HCT116 (cell line): ENCODE measurements around the gene NKX1-1. TPM values are rescaled to one million over a fixed set of nuclear protein-coding genes. Genes with fewer than 3 reads are reported as not detected.
"Not testable (repeated sequence)": the region's sequence is repeated elsewhere in the genome, so short reads cannot be mapped to it uniquely, and the experiment has no call there.

Source experiments
- ATAC-seq: fragments of 200-7000 bp; cut with Tn5 transposase; 2 replicates; pipeline ENCODE4 v1.9.1; 2020; ENCODE audit warnings: mild to moderate bottlenecking, moderate library complexity
- BruUV-seq: library from RNA; stranded (reverse); fragments of 400-500 nt; replicated peaks from 2 replicates; lab custom pipeline; 2021; lab: Mats Ljungman, UMichigan
- CTCF ChIA-PET: fragments of 300-600 bp; sonication (Branson Sonifier 250); formaldehyde crosslinking; loops from one replicate; lab custom pipeline; 2021; ENCODE audit warnings: antibody characterized with exemption; lab: Charles Lee
- POLR2A ChIA-PET: fragments of 300-600, 350-600 bp; sonication (Branson Sonifier 250); formaldehyde crosslinking; loops from one replicate; lab custom pipeline; 2021; ENCODE audit warnings: antibody characterized with exemption; lab: Charles Lee
- RAD21 ChIA-PET, 2 experiments: fragments of 300-600 bp; sonication (Branson Sonifier 250); formaldehyde crosslinking; loops; one replicate each; lab custom pipeline; 2023; ENCODE audit warnings: low total read pairs in 2 of 2; ENCODE audit not compliant: uncharacterized antibody in 2 of 2, unreplicated experiment in 2 of 2, low non-redundant PET in 1 of 2; lab: Charles Lee
- DNase-seq: peaks from one replicate; pipeline ENCODE4 v3.0.0-alpha.2; 2010; ENCODE audit warnings: low read depth, low spot score
- H2AFZ ChIP-seq: fragments of 200-600 bp; shearing (Covaris generic), sonication (generic); 2 replicates; pipeline ENCODE4 v1.6.1; 2017; ENCODE audit warnings: low read depth, mixed run types, mixed read lengths, antibody characterized with exemption, low read length; ENCODE audit not compliant: poor library complexity, severe bottlenecking
- H3K27ac ChIP-seq: 2 replicates; pipeline ENCODE4 v1.5.1; 2012; ENCODE audit warnings: low read depth, low read length
- H3K27me3 ChIP-seq: fragments of 200-600 bp; sonication (generic); 2 replicates; pipeline ENCODE4 v1.6.1; 2016; ENCODE audit warnings: mixed run types, low read length, mixed read lengths; ENCODE audit not compliant: insufficient read depth
- H3K36me3 ChIP-seq, 2 experiments: fragments of 200-500 bp in 1 of 2; fragments of 200-600 bp in 1 of 2; sonication (Bioruptor generic) in 1 of 2; sonication (generic) in 1 of 2; 2 replicates each; pipeline versions ENCODE4 v1.5.1 to v1.6.1; 2014 to 2016; ENCODE audit warnings: low read length in 2 of 2, inconsistent platforms in 1 of 2, mixed read lengths in 1 of 2, mixed run types in 1 of 2; ENCODE audit not compliant: insufficient read depth in 2 of 2, control insufficient read depth in 1 of 2
- H3K4me1 ChIP-seq, 2 experiments: fragments of 200-600 bp in 1 of 2; sonication (generic) in 1 of 2; 2 replicates each; pipeline versions ENCODE4 v1.5.1 to v1.6.1; 2012 to 2017; ENCODE audit warnings: low read length in 2 of 2, inconsistent platforms in 1 of 2, mild to moderate bottlenecking in 1 of 2, mixed read lengths in 1 of 2, mixed run types in 1 of 2, moderate library complexity in 1 of 2; ENCODE audit not compliant: insufficient read depth in 2 of 2, control insufficient read depth in 1 of 2
- H3K4me2 ChIP-seq: fragments of 200-600 bp; sonication (generic); 2 replicates; pipeline ENCODE4 v1.6.1; 2017; ENCODE audit warnings: mixed run types, low read length, mixed read lengths
- H3K4me3 ChIP-seq, 2 experiments: fragments of 200-600 bp in 1 of 2; sonication (generic) in 1 of 2; replicated peaks in 1 of 2; 2 replicates each; pipeline ENCODE4 v1.5.1; 2011 to 2016; ENCODE audit warnings: low read length in 2 of 2, control low read depth in 1 of 2, low read depth in 1 of 2, mild to moderate bottlenecking in 1 of 2, mixed read lengths in 1 of 2, mixed run types in 1 of 2
- H3K79me2 ChIP-seq: fragments of 200-600 bp; sonication (generic); 2 replicates; pipeline ENCODE4 v1.6.1; 2017; ENCODE audit warnings: mild to moderate bottlenecking, mixed run types, low read length, moderate library complexity, mixed read lengths; ENCODE audit not compliant: insufficient read depth
- H3K9ac ChIP-seq: fragments of 200-600 bp; sonication (generic); 2 replicates; pipeline ENCODE4 v1.6.1; 2016; ENCODE audit warnings: low read length, mixed read lengths
- H3K9me2 ChIP-seq: fragments of 200-600 bp; sonication (generic), shearing (Covaris generic); 2 replicates; pipeline ENCODE4 v1.6.1; 2017; ENCODE audit warnings: mixed run types, mild to moderate bottlenecking, moderate library complexity; ENCODE audit not compliant: insufficient read depth
- H3K9me3 ChIP-seq, 2 experiments: fragments of 200-500 bp in 1 of 2; fragments of 200-600 bp in 1 of 2; sonication (Bioruptor generic) in 1 of 2; sonication (generic) in 1 of 2; 2 replicates each; pipeline ENCODE4 v1.6.1; 2014 to 2017; ENCODE audit warnings: low read length in 2 of 2, mixed read lengths in 2 of 2, inconsistent platforms in 1 of 2, low read depth in 1 of 2, mild to moderate bottlenecking in 1 of 2, mixed run types in 1 of 2, moderate library complexity in 1 of 2; ENCODE audit not compliant: control insufficient read depth in 1 of 2, insufficient read depth in 1 of 2
- H4K20me1 ChIP-seq: fragments of 200-600 bp; sonication (generic), shearing (Covaris generic); 2 replicates; pipeline ENCODE4 v1.6.1; 2017; ENCODE audit warnings: mixed run types, mild to moderate bottlenecking, moderate library complexity; ENCODE audit not compliant: insufficient read depth
- EGR1 ChIP-seq: IDR thresholded peaks from 2 replicates; pipeline ENCODE4 v1.6.1; 2012; ENCODE audit warnings: low read depth
- ELF1 ChIP-seq: IDR thresholded peaks from 2 replicates; pipeline ENCODE4 v1.6.1; 2012; ENCODE audit warnings: low read depth, borderline replicate concordance
- EZH2 ChIP-seq: fragments of 200-600 bp; sonication (generic); IDR thresholded peaks from 2 replicates; pipeline ENCODE4 v1.6.1; 2017; ENCODE audit warnings: antibody characterized with exemption, mixed run types
- EZH2phosphoT487 ChIP-seq: fragments of 200-600 bp; IDR thresholded peaks from 2 replicates; pipeline ENCODE4 v1.6.1; 2018; ENCODE audit warnings: antibody characterized with exemption, borderline replicate concordance
- POLR2AphosphoS5 ChIP-seq: IDR thresholded peaks from 2 replicates; pipeline ENCODE4 v1.6.1; 2011; ENCODE audit warnings: mild to moderate bottlenecking, low read depth, low read length, moderate library complexity
- RAD21 ChIP-seq: IDR thresholded peaks from 2 replicates; pipeline ENCODE4 v1.6.1; 2012; ENCODE audit warnings: low read depth, mild to moderate bottlenecking
- SP1 ChIP-seq: IDR thresholded peaks from 2 replicates; pipeline ENCODE4 v1.6.1; 2012; ENCODE audit warnings: low read depth
- SRF ChIP-seq: IDR thresholded peaks from 2 replicates; pipeline ENCODE4 v1.6.1; 2012; ENCODE audit warnings: low read depth
- TCF7L2 ChIP-seq: IDR thresholded peaks from 2 replicates; pipeline ENCODE4 v1.7.0; 2011; ENCODE audit warnings: borderline replicate concordance, inconsistent platforms; ENCODE audit not compliant: insufficient read depth, insufficient read length; ENCODE audit errors: extremely low read depth
- YY1 ChIP-seq: IDR thresholded peaks from 2 replicates; pipeline ENCODE4 v1.6.1; 2011; ENCODE audit warnings: low read length, low read depth, moderate library complexity, mild to moderate bottlenecking; ENCODE audit not compliant: insufficient replicate concordance; ENCODE audit errors: extremely low read depth
- ZNF274 ChIP-seq: fragments of 200-500 bp; sonication (Bioruptor generic); IDR thresholded peaks from 2 replicates; pipeline ENCODE4 v1.6.1; 2014; ENCODE audit warnings: mild to moderate bottlenecking, low read depth, low read length, inconsistent platforms
- intact Hi-C: fragments of 100-400 bp; cut with micrococcal nuclease; formaldehyde crosslinking; loops from 2 replicates; pipeline ENCODE4 v1.10.0; 2022
- total RNA-seq: library from RNA; stranded (reverse); gene quantifications from one replicate; pipeline ENCODE4 v1.2.1, GENCODE V29; 2021; ENCODE audit not compliant: unreplicated experiment
- TF ChIP-seq, protein P1 (sequence below), 3 experiments: fragments of 200-600 bp in 1 of 3; sonication (generic) in 1 of 3; IDR thresholded peaks in 2 of 3; conservative IDR thresholded peaks in 1 of 3; 2 replicates each; pipeline ENCODE4 v1.5.1; 2012 to 2017; ENCODE audit warnings: low read depth in 2 of 3, low read length in 2 of 3, antibody characterized with exemption in 1 of 3, borderline replicate concordance in 1 of 3, control low read depth in 1 of 3, mild to moderate bottlenecking in 1 of 3, mixed read lengths in 1 of 3, mixed run types in 1 of 3, moderate library complexity in 1 of 3; ENCODE audit not compliant: insufficient read depth in 1 of 3
- TF ChIP-seq, protein P2 (sequence below): IDR thresholded peaks from 2 replicates; pipeline ENCODE4 v1.6.1; 2012

Gene NKX1-1
- total RNA-seq, 1 experiment from 2014 or later: not detected

DNA sequence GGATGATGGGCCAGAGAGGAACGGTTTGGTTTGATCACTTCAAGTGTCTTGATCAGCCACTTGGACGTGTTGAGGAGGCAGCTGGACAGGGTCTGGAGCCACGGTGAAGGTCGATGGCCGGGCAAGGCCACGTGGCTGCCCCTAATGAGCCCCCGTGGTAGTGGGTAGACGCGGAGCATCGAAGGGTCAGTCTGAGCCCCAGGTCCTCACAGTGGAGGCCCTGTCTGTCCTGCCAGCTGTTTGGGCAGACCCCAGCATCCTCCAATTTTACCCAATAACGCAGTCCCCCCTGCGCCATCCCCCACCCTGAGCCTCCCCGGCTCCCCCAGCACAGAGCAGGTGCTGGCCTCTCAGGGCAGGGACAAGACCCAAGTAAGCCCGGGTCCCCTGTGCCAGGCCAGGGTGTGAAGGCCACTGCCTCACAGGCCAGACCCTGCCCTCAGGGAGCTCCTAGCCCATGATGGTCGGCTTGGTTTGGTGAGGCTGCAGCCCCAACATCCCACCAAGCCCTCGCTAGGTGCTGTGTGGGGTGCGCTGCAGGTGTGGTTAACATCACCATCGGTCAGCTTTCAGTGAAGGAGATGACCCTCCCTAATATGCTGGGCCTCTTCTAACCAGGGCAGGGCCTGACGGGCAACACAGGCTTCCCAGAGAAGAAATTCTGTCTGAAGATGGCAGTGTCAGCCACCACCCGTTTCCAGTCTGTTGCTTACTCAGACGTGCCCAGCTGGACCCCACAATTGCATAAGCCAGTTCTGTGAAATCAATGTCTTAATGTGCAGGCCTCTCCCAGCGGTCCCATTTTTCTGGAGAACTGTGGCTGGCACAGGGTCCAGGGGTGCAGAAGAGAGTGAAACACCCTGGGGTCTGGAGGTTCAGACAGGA lies 40.5 kb upstream of the NKX1-1 start (continued):
- TF ChIP-seq SP1 (no peak), SRF (no peak), TCF7L2 (no peak), POLR2AphosphoS5 (no peak), EZH2phosphoT487 (no peak), EGR1 (no peak), EZH2 (no peak), ELF1 (no peak), RAD21 (no peak)
- TF ChIP-seq, protein P1, sequence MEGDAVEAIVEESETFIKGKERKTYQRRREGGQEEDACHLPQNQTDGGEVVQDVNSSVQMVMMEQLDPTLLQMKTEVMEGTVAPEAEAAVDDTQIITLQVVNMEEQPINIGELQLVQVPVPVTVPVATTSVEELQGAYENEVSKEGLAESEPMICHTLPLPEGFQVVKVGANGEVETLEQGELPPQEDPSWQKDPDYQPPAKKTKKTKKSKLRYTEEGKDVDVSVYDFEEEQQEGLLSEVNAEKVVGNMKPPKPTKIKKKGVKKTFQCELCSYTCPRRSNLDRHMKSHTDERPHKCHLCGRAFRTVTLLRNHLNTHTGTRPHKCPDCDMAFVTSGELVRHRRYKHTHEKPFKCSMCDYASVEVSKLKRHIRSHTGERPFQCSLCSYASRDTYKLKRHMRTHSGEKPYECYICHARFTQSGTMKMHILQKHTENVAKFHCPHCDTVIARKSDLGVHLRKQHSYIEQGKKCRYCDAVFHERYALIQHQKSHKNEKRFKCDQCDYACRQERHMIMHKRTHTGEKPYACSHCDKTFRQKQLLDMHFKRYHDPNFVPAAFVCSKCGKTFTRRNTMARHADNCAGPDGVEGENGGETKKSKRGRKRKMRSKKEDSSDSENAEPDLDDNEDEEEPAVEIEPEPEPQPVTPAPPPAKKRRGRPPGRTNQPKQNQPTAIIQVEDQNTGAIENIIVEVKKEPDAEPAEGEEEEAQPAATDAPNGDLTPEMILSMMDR (IDR thresholded peaks at IDR 0.05 in 2 of 3, conservative IDR thresholded peaks at IDR 0.05 in 1 of 3; ENCODE audit: borderline replicate concordance in 1 of 3, insufficient read depth in 1 of 3, low read depth in 2 of 3, low read length in 2 of 3): no peak
- TF ChIP-seq, protein P2, sequence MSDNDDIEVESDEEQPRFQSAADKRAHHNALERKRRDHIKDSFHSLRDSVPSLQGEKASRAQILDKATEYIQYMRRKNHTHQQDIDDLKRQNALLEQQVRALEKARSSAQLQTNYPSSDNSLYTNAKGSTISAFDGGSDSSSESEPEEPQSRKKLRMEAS: no peak

DNA sequence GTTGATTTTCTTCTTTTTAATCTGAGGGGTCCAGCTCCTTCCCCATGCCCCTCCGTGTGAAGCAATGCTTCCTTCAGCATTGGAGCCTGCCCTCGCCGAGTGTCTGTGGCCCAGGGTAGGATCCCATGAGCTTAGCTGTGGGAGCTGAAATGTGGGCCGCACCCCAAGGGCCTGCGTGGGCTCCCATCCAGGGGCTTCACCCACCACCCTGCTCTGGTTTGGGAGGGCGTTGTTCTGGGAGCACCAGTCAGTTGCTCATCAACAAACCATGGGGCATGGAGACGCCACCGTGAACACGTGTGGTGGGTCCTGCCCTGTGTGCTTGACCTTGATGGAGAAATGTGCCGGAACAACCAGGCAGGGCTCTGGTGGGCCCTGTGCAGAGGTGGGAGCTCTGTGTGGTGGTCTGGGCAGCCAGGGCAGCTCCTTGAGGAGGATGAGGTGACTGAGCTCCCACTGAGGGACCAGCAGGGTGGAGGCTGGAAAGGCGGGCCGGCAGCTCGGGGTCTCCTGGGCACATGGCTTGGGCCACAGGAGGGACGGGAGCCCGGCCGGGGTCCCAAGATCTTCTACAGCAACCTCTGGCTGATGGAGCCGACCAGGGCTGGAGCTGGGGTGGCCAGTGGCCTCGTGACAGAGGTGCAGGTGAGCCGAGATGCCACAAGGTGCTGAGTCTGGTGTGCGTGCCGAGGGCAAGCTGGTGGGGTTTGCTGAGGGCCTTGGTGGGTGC lies 39.6 kb upstream of the NKX1-1 start:
- TF ChIP-seq YY1 (no peak), ZNF274 (no peak), EZH2 (no peak)
- BruUV-seq: no TSS peak
- H3K9ac ChIP-seq: no peak overlapping the region
- 0 out of 2 replicates have a peak, but pooled peaks cover 9% of the 10 kb centered on the region for H3K27me3 ChIP-seq
- no peak overlapping the region for H2AFZ ChIP-seq
- ChIA-PET CTCF (no interaction called here), RAD21 (no interaction called here), POLR2A (no interaction called here)
- H3K9me2 ChIP-seq: no peaks in the 10 kb centered on the region
- H3K79me2 ChIP-seq: no peaks in the 10 kb centered on the region
- no peak overlapping the region for H3K27ac ChIP-seq
- H3K4me2 ChIP-seq: no peak overlapping the region
- ATAC-seq (no peak), DNase-seq (no peak)
- no peaks in the 10 kb centered on the region for H4K20me1 ChIP-seq
- H3K36me3 ChIP-seq: no peaks in the 10 kb centered on the region
- intact Hi-C loops: no loop called here
- H3K4me3 ChIP-seq: no peak overlapping the region
- no peaks in the 10 kb centered on the region for H3K4me1 ChIP-seq
- no peaks in the 10 kb centered on the region for H3K9me3 ChIP-seq

DNA sequence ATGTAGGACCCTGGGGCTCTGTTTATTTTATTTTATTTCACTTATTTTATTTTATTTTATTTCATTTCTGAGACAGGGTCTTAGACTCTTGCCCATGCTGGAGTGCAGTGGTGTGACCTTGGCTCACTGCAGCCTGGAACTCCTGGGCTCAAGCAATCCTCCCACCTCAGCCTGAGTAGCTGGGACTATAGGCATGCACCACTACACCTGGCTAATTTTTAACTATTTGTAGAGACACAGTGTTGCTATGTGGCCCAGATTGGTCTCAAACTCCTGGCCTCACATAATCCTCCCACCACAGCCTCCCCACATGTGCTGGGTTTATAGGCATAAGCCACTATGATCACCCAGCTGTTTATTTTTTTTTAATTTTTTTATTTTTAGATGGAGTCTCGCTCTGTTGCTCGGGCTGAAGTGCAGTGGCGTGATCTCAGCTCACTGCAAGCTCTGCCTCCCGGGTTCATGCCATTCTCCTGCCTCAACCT lies 37.5 kb upstream of the NKX1-1 start:
- RAD21 ChIA-PET, H3K9ac ChIP-seq, H2AFZ ChIP-seq, H3K9me2 ChIP-seq, H3K4me1 ChIP-seq, POLR2A ChIA-PET, H3K4me3 ChIP-seq, H4K20me1 ChIP-seq, CTCF ChIA-PET, H3K36me3 ChIP-seq, intact Hi-C loops, H3K27me3 ChIP-seq, H3K27ac ChIP-seq, H3K4me2 ChIP-seq, BruUV-seq, H3K9me3 ChIP-seq, H3K79me2 ChIP-seq, DNase-seq, ATAC-seq: not testable (repeated sequence)
